Stimulated activated CD4-positive, alpha-beta T cell treated with anti-CD3 and anti-CD28 coated beads, Interleukin-1b, Interleukin-23, amount 100 ng/mL, for 1 hour (primary cell): ENCODE results near the gene ISG15.
"Not testable (repeated sequence)": the region's sequence is repeated elsewhere in the genome, so short reads cannot be mapped to it uniquely, and the experiment has no call there.

Source experiments
- DNase-seq, 2 donors: peaks; one replicate each; pipeline ENCODE4 v3.0.0-alpha.2; 2020; ENCODE audit warnings: low read depth in 2 of 2

Gene ISG15

DNA sequence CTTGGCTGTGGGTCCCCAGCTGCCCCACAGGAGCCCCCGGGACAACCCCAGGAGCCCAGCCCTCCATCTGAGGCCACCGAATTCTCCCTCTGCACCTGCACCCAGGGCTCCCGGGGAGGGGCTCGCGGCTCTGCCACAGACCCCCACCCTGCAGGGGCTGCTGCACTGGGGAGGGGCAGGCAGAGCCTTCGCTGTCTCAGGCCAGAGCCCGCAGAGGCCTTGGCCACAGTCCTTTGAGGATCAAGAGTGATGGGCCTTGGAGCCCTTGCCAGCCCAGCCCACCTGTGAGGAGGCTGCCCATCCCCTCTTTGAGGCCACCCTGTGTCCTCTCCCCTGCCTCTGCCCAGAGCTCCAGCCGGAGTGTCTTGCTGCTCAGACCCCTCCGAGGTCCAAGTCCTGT is 37.9 kb upstream of the ISG15 start:
- DNase-seq = no peak

- DNase-seq = no peak
Measured at GRCh38 chr1:975896-976683, 37.2 kb upstream of the ISG15 start.

GRCh38 chr1:976791-977190 is 36.5 kb upstream of the ISG15 start:
- not testable (repeated sequence) for DNase-seq

- no peak for DNase-seq
Measured at GRCh38 chr1:978069-978834, 35.0 kb upstream of the ISG15 start.

GRCh38 chr1:978835-979743 is 34.2 kb upstream of the ISG15 start:
- no peak for DNase-seq

GRCh38 chr1:979744-980072 is 33.6 kb upstream of the ISG15 start:
- no peak for DNase-seq

GRCh38 chr1:980137-980571 is 33.1 kb upstream of the ISG15 start:
- DNase-seq = no peak

GRCh38 chr1:980602-981395 is 32.5 kb upstream of the ISG15 start:
- no peak for DNase-seq

- DNase-seq = no peak
Measured at GRCh38 chr1:981491-981954, 31.8 kb upstream of the ISG15 start.

- no peak for DNase-seq
Measured at GRCh38 chr1:981955-982558, 31.2 kb upstream of the ISG15 start, which contains the start of gene PERM1. Gene PERM1, minus strand, starts transcription at chr1:982093. Its CDS starts 1,064 bp downstream, at chr1:981029.

- DNase-seq = no peak
Measured at GRCh38 chr1:982765-983436, 30.4 kb upstream of the ISG15 start.

GRCh38 chr1:983798-984475 is 29.4 kb upstream of the ISG15 start:
- peak in 1 of 2 donors; percentile 52 for DNase-seq

DNA sequence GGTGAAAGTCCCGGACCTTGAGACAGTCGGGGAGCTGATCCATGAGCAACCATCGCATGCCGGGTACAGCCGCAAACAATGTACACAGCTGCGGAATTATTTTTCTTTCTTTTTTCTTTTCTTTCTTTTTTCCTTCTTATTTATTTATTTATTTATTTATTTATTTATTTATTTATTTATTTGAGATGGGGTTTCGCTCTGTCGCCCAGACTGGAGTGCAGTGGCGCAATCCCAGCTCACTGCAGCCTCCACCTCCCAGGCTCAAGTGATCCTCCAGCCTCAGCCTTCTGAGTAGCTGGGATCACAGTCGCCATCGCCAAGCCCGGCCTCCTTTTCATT is 28.9 kb upstream of the ISG15 start:
- no peak for DNase-seq

DNA sequence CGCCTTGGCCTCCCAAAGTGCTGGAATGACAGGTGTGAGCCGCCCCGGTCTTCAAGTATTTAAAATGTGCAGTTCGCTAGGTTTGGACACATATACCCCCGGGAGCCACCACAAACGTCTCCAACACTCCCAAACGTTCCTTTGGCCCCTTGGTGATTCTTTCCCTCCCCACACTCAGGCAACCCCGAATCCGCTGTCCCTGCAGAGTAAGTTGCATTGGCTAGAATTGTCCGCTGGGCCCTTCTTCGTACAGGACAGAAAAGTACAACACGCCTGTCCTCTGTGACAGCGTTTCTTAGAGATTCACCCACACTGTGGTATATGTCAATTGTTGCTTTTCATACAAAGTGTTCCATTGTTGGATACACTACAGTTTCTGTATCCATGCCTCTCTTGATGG is 28.2 kb upstream of the ISG15 start:
- no peak for DNase-seq

GRCh38 chr1:988061-988460 is 25.2 kb upstream of the ISG15 start:
- not testable (repeated sequence) for DNase-seq

- not testable (repeated sequence) for DNase-seq
Measured at GRCh38 chr1:991275-991674, 22.0 kb upstream of the ISG15 start.

GRCh38 chr1:991895-992294 is 21.4 kb upstream of the ISG15 start:
- DNase-seq = no peak

GRCh38 chr1:992362-992761 is 20.9 kb upstream of the ISG15 start:
- no peak for DNase-seq

GRCh38 chr1:993379-993995 is 19.8 kb upstream of the ISG15 start:
- no peak for DNase-seq
